ENCODE measurements around the gene GLRB.

Gene GLRB

GRCh38 chr4:157143369-157143768 lies 67.4 kb downstream of the GLRB start:
- TF ChIP-seq CTCF (IDR thresholded peaks at IDR 0.05; ENCODE audit: low read depth, low read length, poor library complexity, severe bottlenecking) (no peak), EZH2phosphoT487 (IDR thresholded peaks at IDR 0.05; ENCODE audit: borderline replicate concordance, low read length) (no peak)
- Histone ChIP-seq H3K9me3 (ENCODE audit: control insufficient read depth, insufficient read depth, low read length) (no peaks in the 10 kb centered on the region), H3F3A (ENCODE audit: control insufficient read depth, insufficient read depth) (no peaks in the 10 kb centered on the region)

GRCh38 chr4:157151711-157152110 lies 75.8 kb downstream of the GLRB start:
- no peaks in the 10 kb centered on the region for H3K36me3 ChIP-seq (ENCODE audit: control insufficient read depth, low read length)
- H3K27me3 ChIP-seq (ENCODE audit: control insufficient read depth, low read length) = no peaks in the 10 kb centered on the region
- H3K4me3 ChIP-seq (ENCODE audit: low read length) = no peak overlapping the region
- no peak overlapping the region for H3K27ac ChIP-seq (ENCODE audit: low read depth, low read length)
- no peak for TF ChIP-seq CTCF (IDR thresholded peaks at IDR 0.05; ENCODE audit: low read depth, low read length, poor library complexity, severe bottlenecking)
- TF ChIP-seq EZH2phosphoT487 (IDR thresholded peaks at IDR 0.05; ENCODE audit: borderline replicate concordance, low read length) = no peak
- no peaks in the 10 kb centered on the region for H4K20me1 ChIP-seq (ENCODE audit: control insufficient read depth, insufficient read depth, low read depth, low read length)
- no peaks in the 10 kb centered on the region for H3K9me3 ChIP-seq (ENCODE audit: control insufficient read depth, insufficient read depth, low read length)
- H3K4me2 ChIP-seq (ENCODE audit: low read length) = no peak overlapping the region
- H3K9me2 ChIP-seq (replicated peaks; ENCODE audit: control insufficient read depth, low read length) = no peaks in the 10 kb centered on the region
- H3K79me2 ChIP-seq (ENCODE audit: control insufficient read depth, low read length) = no peaks in the 10 kb centered on the region
- H3K4me1 ChIP-seq (ENCODE audit: control insufficient read depth, low read length) = no peaks in the 10 kb centered on the region
- H3F3A ChIP-seq (ENCODE audit: control insufficient read depth, insufficient read depth) = no peaks in the 10 kb centered on the region

More at GRCh38 chr4:157143369-157143768, 67.4 kb downstream of the GLRB start:
- Histone ChIP-seq H3K36me3 (ENCODE audit: control insufficient read depth, low read length) (no peaks in the 10 kb centered on the region), H3K79me2 (ENCODE audit: control insufficient read depth, low read length) (no peaks in the 10 kb centered on the region), H3K9me2 (replicated peaks; ENCODE audit: control insufficient read depth, low read length) (no peaks in the 10 kb centered on the region), H3K4me3 (ENCODE audit: low read length) (no peak overlapping the region), H3K4me1 (ENCODE audit: control insufficient read depth, low read length) (no peaks in the 10 kb centered on the region), H3K27me3 (ENCODE audit: control insufficient read depth, low read length) (no peaks in the 10 kb centered on the region), H3K27ac (ENCODE audit: low read depth, low read length) (no peak overlapping the region), H3K4me2 (ENCODE audit: low read length) (no peak overlapping the region), H4K20me1 (ENCODE audit: control insufficient read depth, insufficient read depth, low read depth, low read length) (no peaks in the 10 kb centered on the region)

GRCh38 chr4:157165935-157166610 lies 90.1 kb downstream of the GLRB start:
- no peak for TF ChIP-seq CTCF (IDR thresholded peaks at IDR 0.05; ENCODE audit: low read depth, low read length, poor library complexity, severe bottlenecking)
- no peak for TF ChIP-seq EZH2phosphoT487 (IDR thresholded peaks at IDR 0.05; ENCODE audit: borderline replicate concordance, low read length)
- Histone ChIP-seq H3K27me3 (ENCODE audit: control insufficient read depth, low read length) (no peaks in the 10 kb centered on the region), H3K4me1 (ENCODE audit: control insufficient read depth, low read length) (no peaks in the 10 kb centered on the region), H3K79me2 (ENCODE audit: control insufficient read depth, low read length) (no peaks in the 10 kb centered on the region), H3K4me2 (ENCODE audit: low read length) (no peak overlapping the region), H3K4me3 (ENCODE audit: low read length) (no peak overlapping the region), H3K9me3 (ENCODE audit: control insufficient read depth, insufficient read depth, low read length) (no peaks in the 10 kb centered on the region), H3F3A (ENCODE audit: control insufficient read depth, insufficient read depth) (no peaks in the 10 kb centered on the region), H3K9me2 (replicated peaks; ENCODE audit: control insufficient read depth, low read length) (no peaks in the 10 kb centered on the region), H3K27ac (ENCODE audit: low read depth, low read length) (no peak overlapping the region), H4K20me1 (ENCODE audit: control insufficient read depth, insufficient read depth, low read depth, low read length) (no peaks in the 10 kb centered on the region), H3K36me3 (ENCODE audit: control insufficient read depth, low read length) (no peaks in the 10 kb centered on the region)

Measured in DOHH2 (cell line).